Liver (tissue), 3 donors: Measurements from ENCODE around the gene KLHL20.

Source experiments
- EGR1 ChIP-seq, 2 donors: IDR thresholded peaks; 2 replicates each; pipeline ENCODE4 v1.6.1; 2016 to 2018; ENCODE audit warnings: antibody characterized with exemption in 2 of 2, low read depth in 2 of 2
- FOXA2 ChIP-seq: IDR thresholded peaks from 2 replicates; pipeline ENCODE4 v1.6.1; 2016; ENCODE audit warnings: antibody characterized with exemption
- GABPA ChIP-seq, 2 donors: IDR thresholded peaks in 1 of 2; conservative IDR thresholded peaks in 1 of 2; 2 replicates each; pipeline ENCODE4 v1.6.1; 2016; ENCODE audit warnings: antibody characterized with exemption in 2 of 2, mild to moderate bottlenecking in 1 of 2, moderate library complexity in 1 of 2
- JUND ChIP-seq, 2 donors: IDR thresholded peaks; 2 replicates each; pipeline ENCODE4 v1.6.1; 2016; ENCODE audit warnings: antibody characterized with exemption in 2 of 2
- RAD21 ChIP-seq, 2 donors: IDR thresholded peaks; 2 replicates each; pipeline ENCODE4 v1.6.1; 2016; ENCODE audit warnings: antibody characterized with exemption in 2 of 2, mild to moderate bottlenecking in 2 of 2
- YY1 ChIP-seq: IDR thresholded peaks from 2 replicates; pipeline ENCODE4 v1.6.1; 2016; ENCODE audit warnings: antibody characterized with exemption, mild to moderate bottlenecking
- TF ChIP-seq, protein P1 (sequence below): fragments of 150-350 bp; IDR thresholded peaks from 2 replicates; pipeline ENCODE4 v1.5.1; 2017; ENCODE audit warnings: improper control_type of control experiment, low read depth, low read length; ENCODE audit not compliant: missing input control
- TF ChIP-seq, protein P2 (sequence below): IDR thresholded peaks from 2 replicates; pipeline ENCODE4 v1.6.1; 2016; ENCODE audit warnings: antibody characterized with exemption
- TF ChIP-seq, protein P3 (sequence below): IDR thresholded peaks from 2 replicates; pipeline ENCODE4 v1.6.1; 2016; ENCODE audit warnings: antibody characterized with exemption
- TF ChIP-seq, protein P4 (sequence below): IDR thresholded peaks from 2 replicates; pipeline ENCODE4 v1.6.1; 2016; ENCODE audit warnings: antibody characterized with exemption
- donor health status: healthy.
- donor health status: healthy.

DNA sequence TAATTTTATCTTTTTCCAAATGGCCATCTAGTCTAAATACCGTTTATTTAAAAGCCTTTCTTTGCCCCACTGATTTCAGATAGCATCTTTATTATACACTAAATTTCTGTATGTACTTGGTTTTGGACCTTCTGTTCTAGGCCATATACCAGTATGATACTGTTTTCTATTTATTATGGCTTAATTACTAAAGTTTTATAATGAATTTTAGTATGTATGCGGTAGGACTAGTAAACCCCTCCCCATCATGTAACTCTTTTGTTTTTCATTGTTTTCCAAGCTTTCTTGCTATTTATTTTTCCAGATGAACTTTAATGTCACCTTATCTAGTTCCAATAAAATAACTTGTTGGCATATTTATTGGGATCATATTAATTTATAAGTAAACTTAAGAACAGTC lies 29.9 kb downstream of the KLHL20 start:
- TF ChIP-seq, protein P1, sequence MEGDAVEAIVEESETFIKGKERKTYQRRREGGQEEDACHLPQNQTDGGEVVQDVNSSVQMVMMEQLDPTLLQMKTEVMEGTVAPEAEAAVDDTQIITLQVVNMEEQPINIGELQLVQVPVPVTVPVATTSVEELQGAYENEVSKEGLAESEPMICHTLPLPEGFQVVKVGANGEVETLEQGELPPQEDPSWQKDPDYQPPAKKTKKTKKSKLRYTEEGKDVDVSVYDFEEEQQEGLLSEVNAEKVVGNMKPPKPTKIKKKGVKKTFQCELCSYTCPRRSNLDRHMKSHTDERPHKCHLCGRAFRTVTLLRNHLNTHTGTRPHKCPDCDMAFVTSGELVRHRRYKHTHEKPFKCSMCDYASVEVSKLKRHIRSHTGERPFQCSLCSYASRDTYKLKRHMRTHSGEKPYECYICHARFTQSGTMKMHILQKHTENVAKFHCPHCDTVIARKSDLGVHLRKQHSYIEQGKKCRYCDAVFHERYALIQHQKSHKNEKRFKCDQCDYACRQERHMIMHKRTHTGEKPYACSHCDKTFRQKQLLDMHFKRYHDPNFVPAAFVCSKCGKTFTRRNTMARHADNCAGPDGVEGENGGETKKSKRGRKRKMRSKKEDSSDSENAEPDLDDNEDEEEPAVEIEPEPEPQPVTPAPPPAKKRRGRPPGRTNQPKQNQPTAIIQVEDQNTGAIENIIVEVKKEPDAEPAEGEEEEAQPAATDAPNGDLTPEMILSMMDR = no peak
- TF ChIP-seq FOXA2 = no peak
- TF ChIP-seq, protein P2, sequence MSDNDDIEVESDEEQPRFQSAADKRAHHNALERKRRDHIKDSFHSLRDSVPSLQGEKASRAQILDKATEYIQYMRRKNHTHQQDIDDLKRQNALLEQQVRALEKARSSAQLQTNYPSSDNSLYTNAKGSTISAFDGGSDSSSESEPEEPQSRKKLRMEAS = no peak
- TF ChIP-seq JUND (IDR thresholded peaks at IDR 0.05) = no peak
- no peak for TF ChIP-seq GABPA (IDR thresholded peaks at IDR 0.05 in 1 of 2, conservative IDR thresholded peaks at IDR 0.05 in 1 of 2)
- no peak for TF ChIP-seq RAD21 (IDR thresholded peaks at IDR 0.05)
- TF ChIP-seq, protein P3, sequence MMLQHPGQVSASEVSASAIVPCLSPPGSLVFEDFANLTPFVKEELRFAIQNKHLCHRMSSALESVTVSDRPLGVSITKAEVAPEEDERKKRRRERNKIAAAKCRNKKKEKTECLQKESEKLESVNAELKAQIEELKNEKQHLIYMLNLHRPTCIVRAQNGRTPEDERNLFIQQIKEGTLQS = no peak
- no peak for TF ChIP-seq YY1
- TF ChIP-seq, protein P4, sequence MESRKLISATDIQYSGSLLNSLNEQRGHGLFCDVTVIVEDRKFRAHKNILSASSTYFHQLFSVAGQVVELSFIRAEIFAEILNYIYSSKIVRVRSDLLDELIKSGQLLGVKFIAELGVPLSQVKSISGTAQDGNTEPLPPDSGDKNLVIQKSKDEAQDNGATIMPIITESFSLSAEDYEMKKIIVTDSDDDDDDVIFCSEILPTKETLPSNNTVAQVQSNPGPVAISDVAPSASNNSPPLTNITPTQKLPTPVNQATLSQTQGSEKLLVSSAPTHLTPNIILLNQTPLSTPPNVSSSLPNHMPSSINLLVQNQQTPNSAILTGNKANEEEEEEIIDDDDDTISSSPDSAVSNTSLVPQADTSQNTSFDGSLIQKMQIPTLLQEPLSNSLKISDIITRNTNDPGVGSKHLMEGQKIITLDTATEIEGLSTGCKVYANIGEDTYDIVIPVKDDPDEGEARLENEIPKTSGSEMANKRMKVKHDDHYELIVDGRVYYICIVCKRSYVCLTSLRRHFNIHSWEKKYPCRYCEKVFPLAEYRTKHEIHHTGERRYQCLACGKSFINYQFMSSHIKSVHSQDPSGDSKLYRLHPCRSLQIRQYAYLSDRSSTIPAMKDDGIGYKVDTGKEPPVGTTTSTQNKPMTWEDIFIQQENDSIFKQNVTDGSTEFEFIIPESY = no peak
- no peak for TF ChIP-seq EGR1 (IDR thresholded peaks at IDR 0.05; ENCODE audit: low read depth in 2 of 2)
